A673 (cell line): ENCODE measurements around the gene PFDN4. TPM values are rescaled to one million over a fixed set of nuclear protein-coding genes. Genes with fewer than 3 reads are reported as not detected.

Source experiments
- BruUV-seq: library from RNA; stranded (reverse); fragments of 400-500 nt; replicated peaks from 2 replicates; lab custom pipeline; 2021; lab: Mats Ljungman, UMichigan
- CTCF ChIA-PET: fragments of 300-600 bp; sonication (Branson Sonifier 250); formaldehyde crosslinking; loops from one replicate; lab custom pipeline; 2022; ENCODE audit warnings: antibody characterized with exemption; lab: Charles Lee
- POLR2A ChIA-PET: fragments of 300-600 bp; sonication (Branson Sonifier 250); formaldehyde crosslinking; loops from one replicate; lab custom pipeline; 2022; ENCODE audit warnings: antibody characterized with exemption; ENCODE audit not compliant: low non-redundant PET; lab: Charles Lee
- DNase-seq: peaks from one replicate; pipeline ENCODE4 v3.0.0-alpha.2; 2015; ENCODE audit warnings: low spot score
- H3K27ac ChIP-seq: fragments of 200-600 bp; sonication (generic); 2 replicates; pipeline ENCODE4 v1.5.1; 2016; ENCODE audit warnings: mixed run types, low read depth, mild to moderate bottlenecking, mixed read lengths, antibody characterized with exemption, low read length; ENCODE audit not compliant: poor library complexity, severe bottlenecking
- H3K27me3 ChIP-seq: fragments of 200-600 bp; sonication (generic); replicated peaks from 2 replicates; pipeline ENCODE4 v1.6.1; 2017; ENCODE audit warnings: mixed run types, low read depth, mild to moderate bottlenecking, mixed read lengths, antibody characterized with exemption, low read length; ENCODE audit not compliant: insufficient read depth, poor library complexity
- H3K36me3 ChIP-seq: fragments of 200-600 bp; sonication (generic); 2 replicates; pipeline ENCODE4 v1.6.1; 2016; ENCODE audit warnings: mixed run types, mild to moderate bottlenecking, mixed read lengths, antibody characterized with exemption, low read length; ENCODE audit not compliant: insufficient read depth, poor library complexity, severe bottlenecking
- H3K4me1 ChIP-seq: fragments of 200-600 bp; sonication (generic); 2 replicates; pipeline ENCODE4 v1.6.1; 2017; ENCODE audit warnings: mixed run types, mild to moderate bottlenecking, mixed read lengths, antibody characterized with exemption, low read length; ENCODE audit not compliant: insufficient read depth, poor library complexity, severe bottlenecking
- H3K4me3 ChIP-seq: fragments of 200-600 bp; sonication (generic); 2 replicates; pipeline ENCODE4 v1.5.1; 2016; ENCODE audit warnings: low read depth, mixed run types, mild to moderate bottlenecking, mixed read lengths, low read length; ENCODE audit not compliant: poor library complexity, severe bottlenecking
- H3K9me3 ChIP-seq: fragments of 200-600 bp; sonication (generic); 2 replicates; pipeline ENCODE4 v1.6.1; 2016; ENCODE audit warnings: mixed run types, low read depth, mild to moderate bottlenecking, mixed read lengths, antibody characterized with exemption, low read length; ENCODE audit not compliant: poor library complexity, severe bottlenecking
- CTCF ChIP-seq: fragments of 300-800, 200-600 bp; sonication (generic); conservative IDR thresholded peaks from 2 replicates; pipeline ENCODE4 v1.5.1; 2017; ENCODE audit warnings: low read depth, mild to moderate bottlenecking, antibody characterized with exemption, low read length, moderate library complexity, mixed read lengths
- EZH2 ChIP-seq: fragments of 200-600 bp; sonication (generic); IDR thresholded peaks from 2 replicates; pipeline ENCODE4 v1.6.1; 2017; ENCODE audit warnings: borderline replicate concordance, low read depth, mild to moderate bottlenecking, mixed read lengths, antibody characterized with exemption, low read length; ENCODE audit not compliant: poor library complexity, severe bottlenecking
- intact Hi-C: fragments of 100-400 bp; cut with micrococcal nuclease; formaldehyde crosslinking; loops from one replicate; pipeline ENCODE4 v1.10.0; 2022; ENCODE audit not compliant: unreplicated experiment
- total RNA-seq: library from RNA; stranded (reverse); gene quantifications from 2 replicates; pipeline ENCODE4 v1.2.3, GENCODE V29; 2021

The PFDN4 gene
- total RNA-seq, 1 experiment from 2014 or later, result 76.0 TPM

DNA sequence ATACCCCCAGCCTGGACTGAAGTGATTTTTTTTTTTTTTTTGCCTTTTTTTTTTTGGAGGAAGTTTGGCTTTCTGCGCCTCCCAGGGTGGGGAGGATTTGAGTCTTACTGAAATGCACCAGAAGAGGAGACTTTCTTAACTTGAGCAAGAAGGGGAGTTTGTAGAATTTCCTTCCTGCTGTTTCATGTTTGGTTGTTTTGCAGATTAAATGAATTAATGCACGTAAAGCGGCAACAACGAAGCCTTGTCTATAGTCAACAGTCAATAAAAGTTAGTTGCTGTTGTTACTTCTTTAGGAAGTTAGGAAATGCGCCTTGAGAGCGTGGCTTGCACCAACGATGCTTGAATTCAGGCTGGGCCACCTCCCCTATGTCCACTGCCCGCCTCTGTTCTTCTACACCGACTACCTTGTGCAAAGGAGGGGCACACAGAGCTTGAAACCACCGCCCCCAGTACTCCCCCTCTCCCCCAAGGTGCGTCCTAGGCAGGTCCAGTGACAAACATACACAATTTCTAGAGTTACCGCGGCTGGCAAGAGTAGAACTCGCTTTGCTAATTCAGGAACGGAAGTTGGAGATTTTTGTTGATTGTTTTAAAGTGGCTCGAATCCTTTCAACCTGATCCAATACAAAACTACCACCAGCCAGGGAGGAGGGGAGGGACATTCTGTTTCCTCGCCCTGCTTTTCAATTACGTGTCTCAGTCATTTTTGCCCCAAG is 33.3 kb upstream of the PFDN4 start:
- no TSS peak for BruUV-seq
- H3K36me3 ChIP-seq, result no peaks in the 10 kb centered on the region
- H3K4me3 ChIP-seq, result peak overlapping the region; percentile 39
- TF ChIP-seq CTCF (no peak), EZH2 (no peak)
- no peaks in the 10 kb centered on the region for H3K9me3 ChIP-seq
- peaks cover 42% of the 10 kb centered on the region for H3K27me3 ChIP-seq
- H3K27ac ChIP-seq, result no peak overlapping the region
- no peak for DNase-seq
- intact Hi-C loops, result no loop called here
- ChIA-PET CTCF (no interaction called here), POLR2A (no interaction called here)
- peaks cover 15% of the 10 kb centered on the region for H3K4me1 ChIP-seq

- BruUV-seq, result no TSS peak
These were observed 31.3 kb upstream of the PFDN4 start for GRCh38 chr20:54176610-54177009.

DNA sequence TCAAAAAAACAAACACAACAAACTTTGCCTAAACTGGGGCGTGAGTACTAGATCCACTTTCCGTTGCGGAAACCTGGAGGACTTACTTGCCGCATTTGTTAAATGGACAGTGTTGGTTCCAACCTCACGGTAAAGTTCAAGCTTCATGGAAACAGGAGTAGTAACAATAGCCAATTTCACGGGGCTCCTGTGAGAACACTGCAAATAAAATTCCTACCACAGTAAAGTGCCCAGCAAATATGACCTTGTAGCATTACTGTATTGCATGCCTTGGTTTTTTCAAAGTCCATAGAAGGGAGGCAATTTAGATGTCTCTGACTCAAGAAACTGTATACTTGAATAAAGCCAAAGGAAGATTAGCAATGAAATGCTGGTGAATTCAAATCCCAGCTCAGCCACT is 30.5 kb upstream of the PFDN4 start:
- no peak overlapping the region for H3K27ac ChIP-seq
- CTCF ChIA-PET, result no interaction called here
- H3K4me1 ChIP-seq, result peaks cover 15% of the 10 kb centered on the region
- intact Hi-C loops, result no loop called here
- no peak overlapping the region for H3K4me3 ChIP-seq
- no peak for TF ChIP-seq EZH2
- TF ChIP-seq CTCF, result no peak
- BruUV-seq, result no TSS peak
- no peaks in the 10 kb centered on the region for H3K36me3 ChIP-seq
- H3K9me3 ChIP-seq, result no peaks in the 10 kb centered on the region
- POLR2A ChIA-PET, result no interaction called here
- peaks cover 26% of the 10 kb centered on the region for H3K27me3 ChIP-seq
- no peak for DNase-seq

More at GRCh38 chr20:54176610-54177009, 31.3 kb upstream of the PFDN4 start:
- Histone ChIP-seq H3K9me3 (no peaks in the 10 kb centered on the region), H3K4me1 (peaks cover 15% of the 10 kb centered on the region), H3K27ac (no peak overlapping the region), H3K36me3 (no peaks in the 10 kb centered on the region), H3K4me3 (no peak overlapping the region), H3K27me3 (peaks cover 33% of the 10 kb centered on the region)
- DNase-seq, result no peak
- ChIA-PET POLR2A (interaction anchor here (0.6 kb wide), 1 partner anchor 146 kb away, joined by 4 read pairs; no protein-coding TSS in a partner anchor), CTCF (no interaction called here)
- intact Hi-C loops, result no loop called here
- TF ChIP-seq CTCF (no peak), EZH2 (no peak)
